IPS-20b (cell line): ENCODE data around the gene CDC34.
A peak's percentile ranks its signal among the peaks of the same experiment; 100 is the strongest.

Experiments
- H3K27ac ChIP-seq: one replicate; pipeline ENCODE4 v1.5.1; 2013; ENCODE audit warnings: low read length
- H3K27me3 ChIP-seq: 2 replicates; pipeline ENCODE4 v1.6.1; 2013; ENCODE audit warnings: mild to moderate bottlenecking, low read length, inconsistent platforms; ENCODE audit not compliant: insufficient read depth
- H3K36me3 ChIP-seq: 2 replicates; pipeline ENCODE4 v1.6.1; 2013; ENCODE audit warnings: low read depth, mild to moderate bottlenecking, inconsistent platforms, low read length, moderate library complexity; ENCODE audit not compliant: insufficient read depth
- H3K4me1 ChIP-seq: 2 replicates; pipeline ENCODE4 v1.6.1; 2013; ENCODE audit warnings: mild to moderate bottlenecking, control low read depth, inconsistent platforms, low read length, moderate library complexity; ENCODE audit not compliant: insufficient read depth
- H3K4me3 ChIP-seq: 2 replicates; pipeline ENCODE4 v1.5.1; 2013; ENCODE audit warnings: mild to moderate bottlenecking, low read length, inconsistent platforms
- H3K9ac ChIP-seq: 2 replicates; pipeline ENCODE4 v1.6.1; 2013; ENCODE audit warnings: low read depth, mild to moderate bottlenecking, inconsistent platforms, low read length, moderate library complexity
- H3K9me3 ChIP-seq: 2 replicates; pipeline ENCODE4 v1.6.1; 2013; ENCODE audit warnings: mild to moderate bottlenecking, low read depth, low read length, inconsistent platforms; ENCODE audit not compliant: insufficient read depth

The CDC34 gene

DNA sequence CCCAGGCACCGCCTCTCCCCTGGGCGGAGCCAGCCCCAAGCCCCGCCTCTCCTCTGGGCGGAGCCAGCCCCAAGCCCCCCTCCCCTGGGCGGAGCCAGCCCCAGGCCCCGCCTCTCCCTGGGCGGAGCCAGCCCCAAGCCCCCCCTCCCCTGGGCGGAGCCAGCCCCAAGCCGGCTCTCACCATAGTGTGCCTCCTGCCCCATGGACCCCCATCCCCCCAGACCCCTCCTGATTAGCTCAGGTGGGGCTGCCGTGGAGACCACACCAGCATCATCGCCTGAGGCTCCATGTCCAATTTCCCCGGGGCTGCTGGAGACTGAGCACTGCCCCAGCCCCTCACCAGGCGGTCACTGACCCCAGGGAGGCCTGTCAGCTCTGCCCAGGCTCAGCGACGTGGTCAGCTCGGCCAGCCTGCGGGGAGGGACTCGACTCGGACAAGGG, 39.4 kb upstream of the CDC34 start:
- no peak overlapping the region for H3K4me3 ChIP-seq
- H3K4me1 ChIP-seq, result no peaks in the 10 kb centered on the region; the same call in 1 of the 2 replicates
- no peak overlapping the region for H3K27ac ChIP-seq

DNA sequence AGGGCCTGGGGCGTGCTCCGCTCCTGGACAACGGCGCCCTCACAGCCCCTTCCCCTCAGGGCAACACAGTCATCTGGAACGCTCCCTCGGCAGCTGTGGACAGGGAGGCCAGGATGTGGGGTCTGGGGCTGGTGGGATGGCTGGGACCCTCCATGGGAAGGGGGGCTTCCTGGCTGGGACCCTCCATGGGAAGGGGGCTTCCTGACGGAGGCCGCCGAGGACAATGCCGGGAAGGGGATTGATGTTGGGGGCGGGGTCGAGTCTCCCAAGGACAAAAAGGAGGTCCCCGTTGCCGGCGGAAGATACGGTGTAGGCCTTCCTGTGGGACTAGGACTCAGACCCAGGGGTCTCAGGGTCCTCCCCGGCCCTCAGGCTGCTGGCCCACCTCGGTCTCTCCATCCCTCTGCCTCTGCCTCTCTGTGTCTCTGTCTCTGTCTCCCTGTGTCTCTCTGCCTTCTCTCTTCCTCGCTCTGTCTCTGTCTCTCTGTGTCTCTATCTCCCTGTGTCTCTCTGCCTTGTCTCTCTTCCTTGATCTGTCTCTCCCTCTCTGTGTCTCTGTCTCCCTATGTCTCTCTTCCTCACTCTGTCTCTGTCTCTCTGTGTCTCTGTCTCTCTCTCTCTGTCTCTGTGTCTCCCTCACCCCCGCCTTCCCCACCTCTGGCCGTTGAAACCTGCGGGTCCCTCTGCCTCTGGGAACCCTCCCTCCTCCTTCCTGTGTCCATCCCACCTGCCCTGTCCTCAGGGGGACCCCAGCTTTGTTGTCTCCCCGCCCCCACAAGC, 38.0 kb upstream of the CDC34 start:
- Histone ChIP-seq H3K27ac (no peak overlapping the region), H3K9ac (no peak overlapping the region), H3K4me3 (no peak overlapping the region)

More for the DNA sequence above, 39.4 kb upstream of the CDC34 start:
- H3K27me3 ChIP-seq, result peaks cover 6% of the 10 kb centered on the region; the same call in 1 of the 2 replicates
- H3K9ac ChIP-seq, result no peak overlapping the region
- no peaks in the 10 kb centered on the region for H3K36me3 ChIP-seq
- no peaks in the 10 kb centered on the region for H3K9me3 ChIP-seq

DNA sequence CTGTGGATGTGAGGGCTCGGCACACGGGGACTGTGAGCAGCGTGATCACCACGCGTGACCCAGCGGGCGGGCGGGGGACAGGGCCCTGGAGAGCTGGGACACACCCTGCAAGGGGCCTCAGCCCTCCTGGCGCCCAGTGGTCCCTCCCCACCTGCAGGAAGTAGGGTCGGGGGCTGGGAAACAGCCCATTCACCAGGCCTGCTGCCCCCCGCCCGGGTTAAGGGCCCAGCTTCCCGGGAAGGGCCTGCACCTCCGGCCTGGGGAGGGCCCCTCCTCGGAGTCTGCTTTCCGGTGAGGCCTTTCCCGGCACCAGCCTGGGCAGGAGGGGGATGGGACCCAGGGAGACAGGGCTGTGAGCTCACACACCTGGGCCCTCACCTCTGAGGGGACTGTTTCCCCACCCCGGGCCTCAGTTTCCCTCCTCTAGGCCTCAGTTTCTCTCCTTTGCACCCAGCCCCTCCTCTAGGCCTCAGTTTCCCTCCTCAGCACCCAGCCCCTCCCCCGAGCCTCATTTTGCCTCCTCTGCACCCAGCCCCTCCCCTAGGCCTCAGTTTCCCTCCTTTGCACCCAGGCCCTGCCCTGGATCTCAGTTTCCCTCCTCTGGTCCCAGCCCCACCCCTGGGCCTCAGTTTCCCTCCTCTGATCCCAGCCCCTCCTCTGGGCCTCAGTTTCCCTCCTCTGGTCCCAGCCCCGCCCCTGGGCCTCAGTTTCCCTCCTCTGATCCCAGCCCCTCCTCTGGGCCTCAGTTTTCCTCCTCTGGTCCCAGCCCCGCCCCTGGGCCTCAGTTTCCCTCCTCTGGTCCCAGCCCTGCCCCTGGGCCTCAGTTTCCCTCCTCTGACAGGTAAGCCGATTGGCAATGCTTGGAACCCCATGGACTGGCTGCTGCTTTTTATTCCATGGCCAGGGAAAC, 37.1 kb upstream of the CDC34 start:
- H3K9ac ChIP-seq, result no peak overlapping the region
- peaks cover 28% of the 10 kb centered on the region for H3K27me3 ChIP-seq
- no peaks in the 10 kb centered on the region for H3K36me3 ChIP-seq
- H3K27ac ChIP-seq, result no peak overlapping the region
- H3K4me1 ChIP-seq, result no peaks in the 10 kb centered on the region; the same call in 1 of the 2 replicates
- no peaks in the 10 kb centered on the region for H3K9me3 ChIP-seq
- no peak overlapping the region for H3K4me3 ChIP-seq

More for the DNA sequence above, 38.0 kb upstream of the CDC34 start:
- no peaks in the 10 kb centered on the region for H3K9me3 ChIP-seq
- no peaks in the 10 kb centered on the region for H3K36me3 ChIP-seq
- peaks cover 20% of the 10 kb centered on the region for H3K27me3 ChIP-seq
- no peaks in the 10 kb centered on the region; the same call in 1 of the 2 replicates for H3K4me1 ChIP-seq

DNA sequence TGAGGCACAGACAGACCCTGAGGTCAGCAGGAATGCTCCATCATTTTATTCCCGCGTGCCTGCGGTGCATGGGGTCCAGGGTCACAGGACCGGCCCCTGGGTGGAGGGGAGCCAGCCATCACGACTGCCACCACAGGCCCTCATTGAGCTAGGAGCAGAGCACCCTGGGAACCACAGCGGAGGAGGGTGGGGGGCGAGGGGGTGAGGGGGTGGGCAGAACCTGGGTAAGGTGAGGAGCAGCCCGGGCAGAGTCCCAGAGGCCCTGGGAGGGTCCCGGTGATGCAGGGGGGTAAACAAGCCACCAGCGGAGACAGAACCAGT, 36.5 kb upstream of the CDC34 start:
- no peaks in the 10 kb centered on the region for H3K9me3 ChIP-seq
- no peak overlapping the region for H3K27ac ChIP-seq
- peaks cover 34% of the 10 kb centered on the region for H3K27me3 ChIP-seq
- H3K4me1 ChIP-seq, result no peaks in the 10 kb centered on the region; the same call in 1 of the 2 replicates
- no peaks in the 10 kb centered on the region for H3K36me3 ChIP-seq
- no peak overlapping the region for H3K9ac ChIP-seq
- H3K4me3 ChIP-seq, result no peak overlapping the region

DNA sequence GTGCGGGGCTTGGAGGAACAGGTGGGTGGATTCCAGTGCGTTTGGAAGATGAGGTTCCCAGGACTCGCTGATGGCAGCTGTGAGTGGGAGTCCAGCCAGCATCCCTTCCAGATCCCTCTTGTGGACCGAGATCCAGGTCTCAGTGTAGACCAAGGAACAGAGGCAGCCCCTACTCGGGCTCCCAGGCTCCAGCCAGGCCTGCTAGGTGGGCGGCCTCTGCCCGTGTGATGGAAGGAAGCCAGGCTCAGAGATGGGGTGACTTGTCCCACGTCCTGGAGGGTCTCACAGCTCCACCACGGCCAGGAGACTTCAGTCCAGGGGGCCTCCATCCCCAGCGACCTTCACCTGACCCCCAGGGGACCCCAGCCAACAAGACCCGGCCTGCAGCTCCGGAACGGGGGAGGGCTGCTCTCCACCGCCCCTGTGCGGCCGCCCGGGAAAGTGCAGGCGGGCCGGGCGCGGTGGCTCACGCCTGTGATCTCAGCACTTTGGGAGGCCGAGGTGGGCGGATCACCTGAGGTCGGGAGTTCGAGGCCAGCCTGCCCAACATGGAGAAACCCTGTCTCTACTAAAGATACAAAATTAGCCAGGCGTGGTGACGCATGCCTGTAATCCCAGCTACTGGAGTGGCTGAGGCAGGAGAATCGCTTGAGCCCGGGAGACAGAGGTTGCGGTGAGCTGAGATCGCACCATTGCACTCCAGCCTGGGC, 36.0 kb upstream of the CDC34 start:
- Histone ChIP-seq H3K27me3 (peaks cover 39% of the 10 kb centered on the region), H3K4me3 (peak overlapping the region; percentile 26; the same call in 1 of the 2 replicates), H3K36me3 (no peaks in the 10 kb centered on the region), H3K4me1 (no peaks in the 10 kb centered on the region), H3K27ac (no peak overlapping the region), H3K9ac (no peak overlapping the region), H3K9me3 (no peaks in the 10 kb centered on the region)

DNA sequence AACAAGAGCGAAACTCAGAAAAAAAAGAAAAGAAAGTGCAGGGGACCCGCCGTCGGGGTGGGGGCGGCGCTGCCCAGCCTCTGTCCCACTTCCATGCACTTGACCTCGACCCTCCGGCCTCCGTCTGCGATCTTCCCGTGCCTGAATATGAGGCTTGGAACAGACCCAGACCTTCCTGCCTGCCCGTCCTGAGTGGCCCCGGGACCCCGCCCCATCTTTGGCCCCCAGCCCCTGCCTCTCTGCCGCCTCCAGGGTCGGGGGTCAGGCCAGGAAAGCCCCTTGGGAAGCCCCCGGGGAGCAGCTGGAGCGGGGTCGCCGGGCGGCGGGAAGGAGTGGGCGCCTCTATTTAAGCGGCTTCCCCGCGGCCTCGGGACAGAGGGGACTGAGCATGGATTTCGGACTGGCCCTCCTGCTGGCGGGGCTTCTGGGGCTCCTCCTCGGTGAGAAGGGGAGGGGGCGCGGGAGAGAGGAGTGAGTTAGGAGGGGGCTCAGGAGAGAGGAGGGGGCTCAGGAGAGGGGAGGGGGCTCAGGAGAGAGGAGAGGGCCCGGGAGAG, 35.4 kb upstream of the CDC34 start, which contains the start of gene MADCAM1:
TSS of gene MADCAM1 (plus strand) at position 375 of the 554 bp plus-strand sequence. CDS start at position 389, 14 bp downstream.
- H3K4me3 ChIP-seq, result peak within 1 kb of the TSS; percentile 50; the same call in 1 of the 2 replicates
- H3K27ac ChIP-seq, result no peak within 1 kb of the TSS
- H3K36me3 ChIP-seq, result no peaks in the 10 kb centered on the region
- no peaks in the 10 kb centered on the region for H3K9me3 ChIP-seq
- peaks cover 39% of the 10 kb centered on the region for H3K27me3 ChIP-seq
- no peak within 1 kb of the TSS for H3K9ac ChIP-seq
- H3K4me1 ChIP-seq, result no peaks in the 10 kb centered on the region

DNA sequence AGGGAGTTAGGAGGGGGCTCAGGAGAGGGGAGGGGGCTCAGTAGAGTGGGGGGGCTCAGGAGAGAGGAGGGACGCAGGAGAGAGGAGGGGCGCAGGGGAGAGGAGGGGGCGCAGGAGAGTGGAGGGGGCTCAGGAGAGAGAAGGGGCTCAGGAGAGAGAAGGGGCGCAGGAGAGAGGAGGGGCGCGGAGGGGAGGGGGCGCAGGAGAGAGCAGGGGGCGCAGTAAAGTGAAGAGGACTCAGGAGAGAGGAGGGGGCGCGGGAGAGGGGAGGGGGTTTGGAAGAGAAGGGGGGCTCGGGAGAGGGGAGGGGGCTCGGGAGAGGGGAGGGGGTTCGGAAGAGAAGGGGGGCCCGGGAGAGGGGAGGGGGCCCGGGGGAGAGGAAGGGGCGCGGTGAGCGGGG, 34.6 kb upstream of the CDC34 start:
- Histone ChIP-seq H3K4me3 (no peak overlapping the region; the same call in 1 of the 2 replicates), H3K4me1 (no peaks in the 10 kb centered on the region), H3K27me3 (peaks cover 39% of the 10 kb centered on the region), H3K27ac (no peak overlapping the region), H3K9ac (no peak overlapping the region), H3K9me3 (no peaks in the 10 kb centered on the region), H3K36me3 (no peaks in the 10 kb centered on the region)

DNA sequence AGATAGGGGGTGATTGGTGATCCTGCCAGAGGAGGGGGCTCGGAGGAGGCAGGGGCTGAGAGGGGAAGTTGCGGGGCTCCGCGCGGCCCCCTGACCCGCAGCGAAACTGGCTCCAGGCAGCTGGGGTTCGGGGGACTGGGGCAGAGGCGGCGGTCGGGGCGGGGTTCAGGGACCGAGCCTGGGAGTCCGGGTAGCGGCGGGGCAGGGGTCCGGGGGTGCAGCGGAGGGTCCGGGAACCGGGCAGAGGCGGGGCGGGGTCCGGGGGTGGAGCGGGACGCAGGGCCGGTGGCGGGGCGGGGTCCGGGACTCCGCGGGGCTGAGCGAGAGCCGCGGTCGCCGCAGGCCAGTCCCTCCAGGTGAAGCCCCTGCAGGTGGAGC, 34.1 kb upstream of the CDC34 start:
- H3K9ac ChIP-seq, result no peak overlapping the region
- H3K27ac ChIP-seq, result no peak overlapping the region
- H3K27me3 ChIP-seq, result peaks cover 39% of the 10 kb centered on the region
- no peaks in the 10 kb centered on the region for H3K9me3 ChIP-seq
- peak overlapping the region; percentile 50; the same call in 1 of the 2 replicates for H3K4me3 ChIP-seq
- no peaks in the 10 kb centered on the region for H3K36me3 ChIP-seq
- H3K4me1 ChIP-seq, result no peaks in the 10 kb centered on the region

DNA sequence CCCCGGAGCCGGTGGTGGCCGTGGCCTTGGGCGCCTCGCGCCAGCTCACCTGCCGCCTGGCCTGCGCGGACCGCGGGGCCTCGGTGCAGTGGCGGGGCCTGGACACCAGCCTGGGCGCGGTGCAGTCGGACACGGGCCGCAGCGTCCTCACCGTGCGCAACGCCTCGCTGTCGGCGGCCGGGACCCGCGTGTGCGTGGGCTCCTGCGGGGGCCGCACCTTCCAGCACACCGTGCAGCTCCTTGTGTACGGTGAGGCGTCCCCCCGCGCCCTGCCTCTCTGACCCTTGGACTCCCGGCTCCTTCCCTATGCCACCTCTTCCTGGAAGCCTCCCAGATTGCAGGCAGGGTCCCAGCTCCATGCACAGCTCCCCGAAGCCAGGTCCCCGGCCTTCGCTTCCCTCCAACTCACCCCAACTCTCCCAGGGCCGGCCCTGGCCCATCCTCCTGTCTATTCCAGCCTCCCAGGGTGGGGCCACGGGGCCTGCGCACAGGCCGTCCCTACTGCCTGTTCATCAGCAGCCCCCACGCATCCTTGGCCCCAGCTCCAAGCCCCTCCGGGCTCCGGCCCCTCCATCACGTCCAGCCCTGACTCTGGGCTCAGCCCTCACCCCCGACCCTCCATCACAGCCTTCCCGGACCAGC, 33.6 kb upstream of the CDC34 start:
- Histone ChIP-seq H3K4me1 (no peaks in the 10 kb centered on the region), H3K9me3 (no peaks in the 10 kb centered on the region), H3K27ac (no peak overlapping the region), H3K4me3 (peak overlapping the region; percentile 50; the same call in 1 of the 2 replicates), H3K27me3 (peaks cover 39% of the 10 kb centered on the region), H3K36me3 (no peaks in the 10 kb centered on the region), H3K9ac (no peak overlapping the region)

DNA sequence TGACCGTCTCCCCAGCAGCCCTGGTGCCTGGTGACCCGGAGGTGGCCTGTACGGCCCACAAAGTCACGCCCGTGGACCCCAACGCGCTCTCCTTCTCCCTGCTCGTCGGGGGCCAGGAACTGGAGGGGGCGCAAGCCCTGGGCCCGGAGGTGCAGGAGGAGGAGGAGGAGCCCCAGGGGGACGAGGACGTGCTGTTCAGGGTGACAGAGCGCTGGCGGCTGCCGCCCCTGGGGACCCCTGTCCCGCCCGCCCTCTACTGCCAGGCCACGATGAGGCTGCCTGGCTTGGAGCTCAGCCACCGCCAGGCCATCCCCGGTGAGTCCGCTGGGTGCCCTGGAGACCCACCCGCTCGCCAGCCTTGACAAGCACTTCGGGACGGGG, 33.1 kb upstream of the CDC34 start:
- peaks cover 39% of the 10 kb centered on the region for H3K27me3 ChIP-seq
- no peak overlapping the region for H3K27ac ChIP-seq
- H3K9me3 ChIP-seq, result no peaks in the 10 kb centered on the region
- H3K9ac ChIP-seq, result no peak overlapping the region
- peak overlapping the region; percentile 50; the same call in 1 of the 2 replicates for H3K4me3 ChIP-seq
- no peaks in the 10 kb centered on the region for H3K4me1 ChIP-seq
- no peaks in the 10 kb centered on the region for H3K36me3 ChIP-seq
